GOT3 (cell line): ENCODE measurements around the gene YJEFN3.

ENCODE experiments used
- DNase-seq: peaks from one replicate; lab custom pipeline; 2025; ENCODE audit warnings: mixed read lengths; lab: John Stamatoyannopoulos, UW

The YJEFN3 gene

GRCh38 chr19:19553670-19554069 is 25.0 kb downstream of the YJEFN3 start:
- DNase-seq: no peak

DNA sequence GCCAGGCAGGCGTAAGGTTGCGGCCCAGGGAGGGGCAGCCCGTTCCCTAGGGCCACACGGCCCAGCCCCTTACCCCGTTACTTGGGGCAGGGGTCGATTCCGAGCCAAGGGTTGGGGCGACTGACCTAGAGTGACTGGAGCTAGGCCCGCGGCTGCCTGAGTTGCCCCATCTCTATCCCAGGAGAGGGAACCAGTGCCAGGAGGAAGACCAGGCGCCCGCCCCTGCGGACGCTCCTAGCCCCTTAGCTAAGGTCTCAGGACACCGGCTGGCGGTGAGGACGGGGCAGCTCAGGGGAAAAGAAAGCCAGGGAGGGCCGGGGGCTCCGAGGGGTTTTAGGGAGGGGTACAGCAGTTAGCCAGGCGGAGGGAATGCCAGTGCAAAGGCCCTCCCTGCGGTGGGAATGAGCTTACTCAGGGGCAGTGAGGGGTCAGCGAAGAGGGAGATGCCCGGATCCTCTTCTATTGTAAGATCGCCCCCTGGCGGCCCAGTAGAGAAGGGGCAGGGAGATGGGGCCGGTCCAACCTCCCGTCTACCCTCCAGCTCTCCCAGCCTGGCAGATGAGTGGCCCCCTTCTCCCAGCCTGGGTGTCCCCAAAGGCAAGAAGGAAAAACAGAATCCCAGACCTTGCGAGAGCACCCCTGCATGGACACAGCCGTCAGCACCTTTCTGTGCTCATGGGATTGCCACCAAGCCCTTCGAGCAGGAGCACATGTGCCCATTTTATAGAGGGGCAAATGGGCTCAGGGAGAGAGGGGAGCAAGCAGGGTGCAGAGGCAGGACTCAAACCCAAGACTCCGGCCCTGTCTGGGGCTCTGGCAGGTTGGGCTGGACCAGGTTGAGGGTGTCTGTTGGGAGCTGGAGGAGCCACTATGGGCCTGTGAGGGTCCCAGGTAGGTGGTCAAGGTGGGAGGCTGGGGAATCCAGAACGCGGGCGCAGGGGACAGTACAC is 25.6 kb downstream of the YJEFN3 start:
- no peak for DNase-seq

DNA sequence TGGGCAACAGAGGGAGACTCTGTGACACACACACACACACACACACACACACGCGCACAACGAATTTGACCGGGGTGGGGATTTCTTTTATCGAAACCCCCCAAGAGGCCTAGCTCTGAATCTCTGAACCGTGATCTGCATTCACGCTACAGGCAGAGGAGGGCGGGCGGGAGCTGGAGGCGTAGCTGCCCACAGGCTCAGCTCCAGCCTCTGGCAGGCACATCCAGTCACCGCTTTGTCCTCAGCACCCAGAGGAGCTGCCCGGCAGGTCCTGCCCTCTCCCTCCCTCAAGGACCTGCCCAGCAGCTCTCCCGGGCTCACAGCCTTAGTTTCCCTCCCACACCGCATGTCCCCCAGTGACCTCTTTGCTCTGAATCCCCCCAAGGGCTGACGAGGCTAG is 29.3 kb downstream of the YJEFN3 start:
- DNase-seq: no peak

GRCh38 chr19:19558636-19559035 is 29.9 kb downstream of the YJEFN3 start:
- DNase-seq: no peak

GRCh38 chr19:19559931-19560330 is 31.2 kb downstream of the YJEFN3 start:
- DNase-seq: no peak

DNA sequence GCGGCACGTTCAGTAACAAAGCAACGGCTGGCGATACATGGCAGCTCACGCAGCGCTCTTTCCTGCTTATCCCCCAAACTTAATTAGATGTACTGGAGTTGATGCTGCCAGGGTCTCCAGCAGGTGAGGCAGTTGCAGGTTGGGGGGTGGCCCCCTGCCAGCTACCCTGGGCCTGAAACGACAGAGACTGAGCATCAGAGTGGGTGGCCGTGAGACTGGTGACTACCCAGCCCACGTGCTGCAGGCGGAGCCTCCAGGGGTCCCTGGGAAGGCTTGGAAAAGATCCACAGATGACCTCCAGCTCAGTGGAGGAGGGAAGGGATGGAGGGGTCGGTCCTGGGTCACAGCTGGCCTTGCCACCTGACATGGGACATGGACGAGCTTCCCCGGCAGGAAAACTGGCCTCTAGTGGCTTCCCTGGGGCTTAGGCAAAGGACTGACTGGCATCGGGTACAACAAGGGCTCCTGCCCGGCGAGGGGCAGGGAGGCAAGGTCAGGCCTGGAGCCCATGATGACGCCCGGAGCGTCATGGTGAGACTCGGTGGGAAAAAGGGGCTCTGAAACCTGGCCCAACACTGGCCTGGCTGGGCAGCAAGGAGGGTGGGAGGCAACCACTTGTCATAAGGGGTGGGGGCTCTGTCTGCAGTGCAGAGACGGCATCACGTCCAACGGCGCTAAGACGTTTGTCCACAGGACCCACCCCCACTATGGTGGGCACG is 33.4 kb downstream of the YJEFN3 start:
- DNase-seq: no peak

DNA sequence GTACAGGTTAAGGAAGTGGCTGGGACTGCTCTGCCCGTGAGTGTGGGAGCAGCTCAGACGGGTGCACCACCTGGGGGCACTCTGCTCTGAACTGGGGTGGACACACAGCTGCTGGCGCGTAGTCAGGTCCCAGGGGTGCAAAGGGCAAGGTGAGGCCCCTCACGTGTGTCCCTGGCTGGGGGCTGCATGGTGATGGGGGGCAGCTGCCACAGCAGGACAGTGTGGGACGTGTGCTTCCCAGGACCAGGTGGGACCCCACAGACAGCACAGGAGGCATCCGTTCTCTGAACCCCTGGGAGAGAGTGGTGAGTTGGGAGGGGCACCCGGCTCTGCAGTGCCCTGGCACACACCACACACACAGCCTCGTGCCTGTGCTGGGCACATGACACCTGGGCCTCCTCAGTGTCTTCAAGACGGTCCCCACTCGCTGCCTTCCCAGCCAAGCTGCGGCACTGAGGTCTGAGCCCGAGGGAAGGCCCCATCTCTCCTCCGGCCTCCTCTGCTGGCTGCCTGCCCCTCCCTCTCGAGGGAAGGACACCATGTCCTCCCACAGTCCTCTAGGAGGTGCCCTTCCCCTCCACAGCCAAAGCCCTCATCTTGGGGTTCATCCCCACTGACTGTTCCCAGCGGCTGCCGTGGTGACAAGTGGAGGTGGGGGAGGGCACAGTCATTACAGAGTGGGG is 34.1 kb downstream of the YJEFN3 start:
- no peak for DNase-seq

DNA sequence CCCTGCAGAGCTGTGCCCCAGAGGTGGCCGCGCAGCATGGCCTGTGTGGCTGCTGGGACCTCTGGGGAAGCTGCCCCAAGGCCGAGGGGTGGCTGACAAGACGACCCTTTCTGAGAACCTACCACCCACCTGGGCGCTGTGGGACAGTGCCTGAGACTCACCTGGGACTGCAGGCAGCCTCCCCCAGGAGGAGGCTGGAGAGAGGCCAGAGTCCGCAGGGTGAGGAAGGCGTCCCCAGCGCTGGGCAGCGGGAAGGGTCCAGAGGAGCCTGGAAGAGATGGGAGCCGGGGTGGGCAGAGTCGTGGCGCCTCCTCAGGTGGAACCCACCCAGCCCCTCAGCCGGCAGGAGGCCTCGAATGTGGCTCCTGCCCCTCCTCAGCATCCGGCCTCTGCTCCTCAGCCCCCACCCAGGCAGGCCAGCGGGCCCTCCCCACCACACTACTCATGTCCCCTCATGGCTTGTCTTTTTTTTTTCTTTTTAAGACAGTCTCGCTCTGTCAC is 34.7 kb downstream of the YJEFN3 start:
- no peak for DNase-seq

DNA sequence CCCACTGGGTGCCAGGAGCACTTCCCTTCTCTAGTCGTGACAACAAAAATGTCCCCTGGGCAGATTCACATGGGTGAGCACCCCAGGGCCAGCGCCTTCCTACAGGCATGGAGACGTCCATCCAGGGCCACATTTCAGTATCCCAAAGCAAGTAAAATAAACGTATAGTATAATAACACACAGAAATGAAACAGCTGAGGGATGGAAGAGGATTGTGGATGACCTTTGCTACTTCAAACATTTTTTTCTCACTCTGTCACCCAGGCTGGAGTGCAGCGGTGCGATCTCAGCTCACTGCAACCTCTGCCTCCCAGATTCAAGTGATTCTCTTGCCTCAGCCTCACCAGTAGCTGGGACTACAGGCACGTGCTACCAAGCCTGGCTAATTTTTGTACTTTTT is 37.6 kb downstream of the YJEFN3 start:
- no peak for DNase-seq

DNA sequence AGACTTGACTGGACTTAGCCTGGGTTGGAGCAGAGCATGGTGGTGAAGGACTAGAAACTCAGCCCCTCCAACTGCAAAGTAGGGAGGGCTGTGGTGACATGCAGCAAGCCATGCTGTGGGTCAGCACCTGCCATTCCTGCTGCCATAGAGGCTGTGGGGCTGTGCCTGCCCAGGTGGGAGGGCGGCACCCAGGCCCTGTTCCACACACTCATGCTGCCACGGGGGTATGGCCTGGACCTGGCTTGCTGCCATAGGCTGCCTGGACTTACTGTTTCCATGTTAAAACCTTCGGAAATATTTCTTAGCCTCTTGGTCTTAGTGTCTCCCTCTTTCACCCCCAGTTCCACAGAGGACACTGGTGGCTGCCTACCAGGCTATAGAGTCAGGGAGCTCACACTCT is 38.7 kb downstream of the YJEFN3 start:
- DNase-seq: no peak

- DNase-seq: no peak
Measured at GRCh38 chr19:19568802-19569756, 40.4 kb downstream of the YJEFN3 start.

DNA sequence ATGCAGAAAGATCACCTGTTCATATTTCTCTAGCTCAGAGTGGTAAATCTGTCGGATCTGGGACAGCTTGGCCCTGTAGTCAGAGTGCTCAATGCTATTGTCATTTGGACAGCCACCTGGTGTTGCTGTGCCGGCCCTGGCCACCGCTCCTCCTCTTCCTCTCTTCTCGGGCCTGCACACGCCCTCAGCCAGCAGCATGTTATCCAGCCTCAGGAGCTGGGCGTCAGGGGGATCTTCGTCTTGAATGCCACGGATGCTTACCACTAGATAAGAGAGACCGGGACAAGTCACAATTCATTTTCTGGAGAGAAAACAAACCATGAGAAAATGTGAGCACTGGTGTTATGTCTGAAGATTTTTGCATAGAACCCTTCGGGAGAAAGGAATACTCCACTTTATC is 41.9 kb downstream of the YJEFN3 start:
- DNase-seq: no peak

DNA sequence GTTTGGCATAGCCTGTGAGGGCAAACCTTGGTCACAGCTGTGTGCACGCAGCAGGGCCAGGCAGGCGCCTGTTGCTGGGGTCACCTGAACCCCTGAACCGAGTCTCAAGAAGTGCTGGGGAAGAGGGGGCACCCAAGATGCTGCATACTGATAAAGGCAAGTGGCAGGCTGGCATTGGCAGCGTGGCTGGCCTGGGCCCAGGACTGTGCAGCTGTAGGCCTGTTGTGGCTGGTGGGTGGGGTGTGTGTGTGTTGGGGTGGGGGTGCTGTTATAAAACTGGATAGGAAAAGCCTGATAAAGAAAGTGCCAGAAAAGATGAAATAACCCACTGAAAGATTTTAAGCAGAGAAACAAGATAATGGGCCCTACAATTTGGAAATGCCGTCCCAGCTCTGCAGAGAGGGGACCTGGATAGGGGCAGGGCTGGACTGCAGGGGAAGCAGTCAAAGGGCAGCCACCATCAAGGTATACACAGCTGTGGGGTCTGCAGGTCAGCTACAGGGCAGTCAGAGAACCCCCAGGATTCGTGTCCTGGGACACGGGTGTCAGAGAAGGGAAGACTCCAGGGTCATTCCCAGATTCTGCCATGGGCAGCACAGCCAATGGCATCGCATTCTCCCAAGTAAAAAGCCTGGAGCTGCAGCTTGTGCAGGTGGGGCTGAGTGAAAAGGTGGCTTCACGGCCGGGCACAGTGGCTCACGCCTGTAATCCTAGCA is 42.5 kb downstream of the YJEFN3 start:
- DNase-seq: no peak

DNA sequence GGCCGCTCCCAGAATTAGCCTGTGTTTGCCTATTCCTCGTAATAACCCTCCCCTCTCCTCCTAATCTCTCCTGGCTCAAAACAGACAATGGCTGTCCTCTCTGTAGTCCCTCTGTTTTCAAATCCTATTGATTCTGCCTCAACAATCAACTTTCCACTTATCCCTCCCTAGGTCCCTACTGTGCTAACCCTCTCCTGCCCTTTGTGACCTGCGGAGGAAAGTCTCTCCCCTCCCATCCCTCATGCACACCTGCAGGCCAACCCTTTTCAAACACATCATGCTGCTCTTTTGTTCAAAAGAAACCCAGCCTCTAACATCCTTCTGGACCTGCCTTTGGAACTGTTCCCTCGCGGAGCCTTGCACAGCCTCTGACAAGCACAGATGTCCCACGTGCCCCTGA is 46.7 kb downstream of the YJEFN3 start:
- DNase-seq: no peak

DNA sequence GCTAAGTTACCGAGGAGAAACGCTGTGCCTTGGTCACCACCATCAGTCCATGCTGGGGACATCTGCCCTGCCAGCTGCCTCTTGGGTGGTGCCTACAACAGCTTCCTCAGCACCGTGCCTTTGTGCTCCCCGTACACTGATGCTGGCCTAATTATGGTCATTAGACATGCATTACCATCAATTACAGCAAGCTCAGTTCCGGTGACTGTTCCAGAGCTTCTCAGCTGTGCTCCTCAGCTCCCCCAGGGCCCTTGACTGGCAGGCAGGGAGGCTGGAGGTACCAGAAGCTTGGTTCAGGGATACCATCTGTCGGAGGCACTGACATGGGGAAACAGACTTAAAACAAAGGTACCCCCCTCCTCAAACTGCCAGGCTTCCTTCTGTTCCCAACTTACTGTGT is 49.5 kb downstream of the YJEFN3 start:
- no peak for DNase-seq

GRCh38 chr19:19579533-19580361 is 51.0 kb downstream of the YJEFN3 start:
- DNase-seq: no peak

- no peak for DNase-seq
Measured at GRCh38 chr19:19580418-19580817, 51.7 kb downstream of the YJEFN3 start.

- DNase-seq: no peak
Measured at GRCh38 chr19:19581391-19581790, 52.7 kb downstream of the YJEFN3 start.

DNA sequence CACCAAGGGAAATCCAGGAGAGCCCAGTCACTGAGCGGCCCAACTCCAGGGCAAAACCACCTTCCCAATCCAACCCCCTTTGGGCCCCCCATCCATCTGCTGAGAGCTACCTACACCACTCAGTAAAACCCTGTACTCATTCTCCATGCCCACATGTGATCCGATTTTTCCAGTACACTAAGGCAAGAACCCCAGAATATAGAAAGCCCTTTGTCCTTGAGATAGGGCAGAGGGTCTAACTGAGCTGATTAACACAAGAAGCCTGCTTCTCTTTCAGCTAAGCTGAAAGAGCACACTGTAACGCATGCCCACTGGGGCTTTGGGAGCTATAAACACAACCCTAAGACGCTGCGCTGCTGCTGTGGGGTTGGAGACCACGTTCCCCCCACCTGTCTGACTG is 53.8 kb downstream of the YJEFN3 start:
- DNase-seq: no peak

- DNase-seq: no peak
Measured at GRCh38 chr19:19584356-19584755, 55.6 kb downstream of the YJEFN3 start.
